ENCODE data around the gene SYT2.
"Not testable (repeated sequence)": the region's sequence is repeated elsewhere in the genome, so short reads cannot be mapped to it uniquely, and the experiment has no call there.

The SYT2 gene

GRCh38 chr1:202585590-202585933, 124.7 kb downstream of the SYT2 start:
- no peak for DNase-seq

GRCh38 chr1:202584707-202585589, 125.3 kb downstream of the SYT2 start:
- H3K27me3 ChIP-seq (ENCODE audit: insufficient read depth, low read depth, severe bottlenecking), result no peaks in the 10 kb centered on the region
- TF ChIP-seq CTCF (IDR thresholded peaks at IDR 0.05; ENCODE audit: low read depth, low read length), result no peak
- no peak overlapping the region for H3K4me3 ChIP-seq (ENCODE audit: low read depth, low read length)
- no peak for DNase-seq
- no peaks in the 10 kb centered on the region for H3K9me3 ChIP-seq (ENCODE audit: severe bottlenecking)
- no peak overlapping the region for H3K27ac ChIP-seq
- peaks cover 11% of the 10 kb centered on the region for H3K36me3 ChIP-seq

More at GRCh38 chr1:202585590-202585933, 124.7 kb downstream of the SYT2 start:
- no peak for TF ChIP-seq CTCF (IDR thresholded peaks at IDR 0.05; ENCODE audit: low read depth, low read length)
- no peak overlapping the region for H3K27ac ChIP-seq
- H3K27me3 ChIP-seq (ENCODE audit: insufficient read depth, low read depth, severe bottlenecking), result no peaks in the 10 kb centered on the region
- no peaks in the 10 kb centered on the region for H3K9me3 ChIP-seq (ENCODE audit: severe bottlenecking)
- peaks cover 11% of the 10 kb centered on the region for H3K36me3 ChIP-seq
- H3K4me3 ChIP-seq (ENCODE audit: low read depth, low read length), result no peak overlapping the region

- not testable (repeated sequence) for H3K27ac ChIP-seq; H3K9me3 ChIP-seq (ENCODE audit: severe bottlenecking); H3K27me3 ChIP-seq (ENCODE audit: insufficient read depth, low read depth, severe bottlenecking); H3K36me3 ChIP-seq; H3K4me3 ChIP-seq (ENCODE audit: low read depth, low read length); DNase-seq
Measured at GRCh38 chr1:202582350-202582749, 127.9 kb downstream of the SYT2 start.

GRCh38 chr1:202580619-202581018, 129.6 kb downstream of the SYT2 start:
- Histone ChIP-seq H3K36me3 (peaks cover 8% of the 10 kb centered on the region), H3K27ac (no peak overlapping the region), H3K27me3 (ENCODE audit: insufficient read depth, low read depth, severe bottlenecking) (no peaks in the 10 kb centered on the region), H3K9me3 (ENCODE audit: severe bottlenecking) (no peaks in the 10 kb centered on the region), H3K4me3 (ENCODE audit: low read depth, low read length) (no peak overlapping the region)
- TF ChIP-seq CTCF (IDR thresholded peaks at IDR 0.05; ENCODE audit: low read depth, low read length), result no peak
- DNase-seq, result no peak

- Histone ChIP-seq H3K27me3 (ENCODE audit: insufficient read depth, low read depth, severe bottlenecking) (no peaks in the 10 kb centered on the region), H3K27ac (no peak overlapping the region), H3K36me3 (peaks cover 8% of the 10 kb centered on the region), H3K9me3 (ENCODE audit: severe bottlenecking) (no peaks in the 10 kb centered on the region), H3K4me3 (ENCODE audit: low read depth, low read length) (no peak overlapping the region)
- no peak for TF ChIP-seq CTCF (IDR thresholded peaks at IDR 0.05; ENCODE audit: low read depth, low read length)
- DNase-seq, result no peak
Measured at GRCh38 chr1:202579806-202580205, 130.4 kb downstream of the SYT2 start.

GRCh38 chr1:202578565-202578964, 131.7 kb downstream of the SYT2 start:
- no peak for DNase-seq
- TF ChIP-seq CTCF (IDR thresholded peaks at IDR 0.05; ENCODE audit: low read depth, low read length), result no peak
- Histone ChIP-seq H3K27me3 (ENCODE audit: insufficient read depth, low read depth, severe bottlenecking) (no peaks in the 10 kb centered on the region), H3K27ac (peak overlapping the region; percentile 4; the same call in 1 of the 2 replicates), H3K9me3 (ENCODE audit: severe bottlenecking) (no peaks in the 10 kb centered on the region), H3K36me3 (peaks cover 8% of the 10 kb centered on the region), H3K4me3 (ENCODE audit: low read depth, low read length) (peak overlapping the region; percentile 1; the same call in 1 of the 2 replicates)

Data from WERI-Rb-1 (cell line).